HG03521 (cell line): ENCODE results near the gene MGST3.
"Not testable (repeated sequence)": the region's sequence is repeated elsewhere in the genome, so short reads cannot be mapped to it uniquely, and the experiment has no call there.

Experiments
- ATAC-seq: cut with Tn5 transposase; IDR thresholded peaks from one replicate; pipeline ENCODE4 v1.9.1; 2021; ENCODE audit warnings: mild to moderate bottlenecking, moderate library complexity; ENCODE audit not compliant: unreplicated experiment

The MGST3 gene

DNA sequence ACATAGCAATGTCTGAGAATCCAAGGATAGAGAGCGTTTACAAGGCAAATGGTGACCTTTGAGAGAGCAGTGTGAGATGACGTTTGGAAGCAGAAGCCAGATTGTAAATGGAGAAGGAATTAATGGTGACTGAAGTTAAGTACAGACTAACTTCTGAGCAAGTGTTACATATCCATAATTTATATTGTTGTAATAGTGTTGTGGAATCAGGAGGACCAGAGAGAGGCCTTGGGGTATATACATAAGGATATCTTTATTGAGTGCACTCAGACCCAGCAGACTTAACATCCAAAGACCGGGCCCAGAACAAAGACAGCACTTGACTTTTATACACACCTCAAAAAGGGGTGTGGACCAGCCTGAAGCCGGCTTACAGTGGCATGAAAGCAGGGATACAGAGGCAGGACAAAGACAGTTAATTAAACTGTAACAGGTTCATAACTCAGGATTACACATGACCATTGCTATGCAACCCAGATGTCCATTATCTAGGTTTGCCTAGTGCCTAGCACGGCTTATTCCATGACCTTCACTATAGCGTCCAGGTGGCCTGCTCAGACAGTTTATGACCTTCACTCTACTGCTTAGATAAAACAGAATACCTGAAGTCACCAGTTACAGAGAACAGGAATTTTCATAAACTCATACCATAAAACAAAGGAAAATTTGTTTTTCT is 2.7 kb upstream of the MGST3 start:
- no peak for ATAC-seq

DNA sequence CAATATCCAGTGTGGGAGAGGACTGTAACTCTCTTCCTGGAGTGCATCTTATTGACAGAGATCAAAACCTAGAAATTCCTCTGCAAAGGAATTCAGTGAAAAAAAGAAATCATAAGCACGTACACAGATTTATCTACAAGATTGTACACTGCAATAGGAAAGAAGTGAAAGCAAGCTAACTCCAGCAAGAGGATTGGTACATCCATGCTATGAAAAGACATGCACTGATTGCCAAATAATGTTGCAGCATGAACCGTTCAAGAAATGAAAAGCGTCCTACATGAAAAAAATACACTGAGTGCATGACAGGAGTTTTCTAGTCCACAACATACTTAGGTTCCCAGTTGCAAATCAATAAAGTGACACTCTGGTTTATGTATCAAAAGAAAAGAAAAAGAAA is 1.9 kb upstream of the MGST3 start:
- no peak for ATAC-seq

DNA sequence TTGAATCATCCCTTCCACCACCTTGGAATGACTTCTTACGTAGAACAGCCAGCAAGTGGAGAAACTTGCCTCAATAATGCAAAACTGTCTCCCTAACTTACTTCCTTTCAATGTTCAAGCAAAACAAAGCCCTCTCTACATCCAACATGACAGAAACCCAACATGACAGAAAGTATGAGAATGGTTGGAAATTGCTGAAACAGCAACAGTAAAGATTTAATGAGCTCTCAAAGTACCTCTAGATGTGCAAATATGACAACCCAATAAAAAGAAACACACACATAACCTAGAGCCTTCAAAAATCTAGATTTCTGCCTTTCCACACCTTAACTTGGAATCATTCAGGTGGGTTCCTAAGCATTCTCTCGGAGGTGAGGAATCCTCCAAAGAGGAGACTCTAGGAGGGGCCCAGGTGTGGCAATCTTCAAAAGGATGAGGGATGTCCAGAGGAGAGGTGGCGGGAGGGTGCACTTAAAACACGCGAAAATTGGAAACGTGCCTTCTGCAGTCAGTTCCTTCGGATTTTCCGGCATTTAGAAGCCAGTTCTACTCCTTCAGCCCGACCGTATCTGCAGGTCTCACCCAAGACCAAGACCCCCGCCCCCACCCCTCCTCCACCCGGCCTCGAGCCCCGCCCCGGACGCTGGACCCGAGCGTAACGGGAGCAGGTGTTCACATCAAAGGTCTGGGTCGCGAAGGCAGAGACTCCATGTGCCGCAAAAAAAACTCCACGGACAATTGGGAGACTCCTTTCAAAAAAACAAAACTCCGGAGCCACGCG is 996 bp upstream of the MGST3 start:
- no peak for ATAC-seq

DNA sequence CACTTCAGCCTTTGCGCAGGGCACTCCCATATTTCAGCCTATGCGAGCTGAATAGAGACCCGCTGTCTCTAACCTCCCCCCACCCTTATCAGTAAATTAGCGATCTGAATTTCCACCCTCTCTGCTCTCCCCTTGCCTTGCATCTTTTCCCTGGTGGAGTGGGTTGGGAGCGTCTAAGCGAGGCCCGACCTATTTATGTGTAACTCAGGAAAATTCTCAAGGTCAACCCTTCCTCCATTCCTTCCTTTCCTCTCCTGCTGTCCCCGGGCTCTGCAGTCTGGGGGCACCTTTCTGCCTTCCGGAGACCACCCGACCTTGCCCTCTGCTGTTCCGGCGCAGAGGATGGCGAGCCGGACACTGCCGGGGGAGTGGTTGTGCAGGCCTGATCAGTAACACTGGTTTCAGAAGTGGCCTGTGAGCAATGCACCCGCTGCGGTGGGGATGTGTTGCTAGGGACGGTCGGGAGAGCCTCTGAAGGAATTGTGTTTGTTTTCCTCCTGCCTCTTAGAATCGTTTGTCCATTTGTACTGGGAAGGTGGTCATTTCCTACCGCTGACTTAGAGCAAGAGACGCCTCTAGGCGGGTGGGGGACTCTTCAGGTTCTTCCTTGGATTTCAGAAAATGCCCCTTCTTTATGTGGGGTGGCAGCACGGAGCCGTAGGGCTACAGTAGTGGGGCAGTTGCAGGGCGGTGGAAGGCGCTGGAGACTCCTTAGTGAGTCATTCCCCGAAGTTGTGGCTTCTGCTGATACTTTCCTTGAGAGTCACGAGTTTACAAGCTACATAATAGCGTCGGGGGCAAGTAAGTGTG is 513 bp downstream of the MGST3 start:
- peak; percentile 21 for ATAC-seq

DNA sequence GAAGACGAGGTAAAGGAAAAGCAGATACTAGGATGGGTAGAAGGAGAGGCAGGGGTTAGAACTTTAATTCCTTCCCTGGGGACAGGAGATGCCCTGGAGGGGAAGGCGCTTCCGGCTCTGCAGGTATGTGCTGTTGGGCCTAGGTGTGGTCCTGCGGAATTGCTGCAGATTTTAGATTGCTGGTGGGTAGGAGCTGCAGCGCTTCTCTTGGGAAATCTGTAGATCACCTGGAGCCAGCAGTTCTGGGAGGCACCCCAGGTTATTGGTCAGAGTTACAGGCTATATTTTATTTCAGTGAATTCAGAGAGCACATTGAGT is 1.1 kb downstream of the MGST3 start:
- no peak for ATAC-seq

DNA sequence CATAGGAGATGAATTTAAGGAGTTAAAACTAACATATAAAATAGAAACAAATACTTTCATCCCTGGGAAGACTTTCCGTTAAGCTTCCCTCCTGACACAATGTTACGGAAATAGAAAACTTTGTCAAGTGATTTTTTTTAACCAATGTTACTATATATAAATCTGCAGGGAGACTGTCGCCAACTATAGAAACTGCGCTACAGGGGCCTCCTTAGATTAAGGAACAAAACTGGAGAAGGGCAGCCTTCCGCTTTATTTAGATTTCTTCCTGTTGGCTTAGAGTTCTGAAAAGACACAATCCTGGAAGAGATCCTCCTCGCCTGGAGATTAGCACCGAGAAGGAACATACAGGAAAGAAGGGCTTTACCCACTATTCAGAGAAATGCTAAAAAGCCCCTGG is 1.5 kb downstream of the MGST3 start:
- no peak for ATAC-seq

DNA sequence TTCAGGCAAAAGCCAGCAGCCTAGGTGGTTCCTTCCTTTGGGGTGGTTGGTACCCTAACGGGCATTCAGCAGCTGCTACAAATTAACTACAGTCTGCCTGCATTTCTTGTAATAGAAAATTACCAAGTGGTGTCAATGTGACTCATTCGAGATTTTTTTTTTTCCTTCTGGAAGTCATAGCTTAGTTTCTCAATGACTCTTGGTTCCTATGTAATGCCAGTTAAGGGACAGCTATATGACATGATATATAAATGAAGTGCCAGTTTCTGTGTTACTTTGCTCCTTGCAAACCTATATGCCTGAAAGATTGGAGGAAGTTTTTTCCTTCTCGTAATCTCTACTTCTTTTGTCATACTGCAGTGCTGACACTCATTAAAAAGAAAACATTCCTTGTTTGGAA is 2.6 kb downstream of the MGST3 start:
- ATAC-seq = no peak

DNA sequence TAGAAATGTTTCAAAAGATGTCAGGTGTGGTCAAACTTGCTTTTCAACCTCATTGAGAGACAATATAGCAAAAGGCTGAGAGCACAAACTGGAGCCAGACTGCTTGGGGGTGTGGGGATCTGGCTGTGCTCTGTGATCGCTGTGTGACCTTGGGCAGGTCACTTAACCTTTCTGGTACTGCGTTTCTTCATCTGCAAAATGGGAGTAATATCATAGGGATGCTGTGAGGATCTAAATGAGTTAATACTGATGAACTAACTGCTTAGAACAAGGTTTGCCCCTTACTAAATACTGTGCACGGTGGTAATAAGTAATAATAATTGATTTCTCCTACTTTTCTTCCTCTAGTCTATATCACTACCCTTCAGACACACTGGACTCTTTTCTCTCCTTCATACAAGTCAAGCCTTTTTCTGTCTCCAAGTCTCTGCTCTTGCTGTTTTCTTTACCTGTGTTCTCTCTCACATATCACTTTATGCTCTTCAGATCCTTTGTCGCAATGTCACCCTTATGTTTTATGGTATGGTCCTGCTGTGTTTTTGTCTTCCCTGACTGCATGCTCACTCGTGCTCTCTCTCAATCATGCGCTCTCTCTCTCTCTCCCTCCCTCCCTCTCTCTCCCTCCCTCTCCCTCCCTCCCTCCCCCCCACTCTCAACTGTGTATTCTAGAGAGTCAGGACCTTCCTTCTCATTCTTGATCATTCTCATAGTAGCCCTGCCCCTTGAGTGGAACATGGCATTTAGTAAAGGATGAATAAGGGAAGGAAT is 3.3 kb downstream of the MGST3 start:
- ATAC-seq = no peak

DNA sequence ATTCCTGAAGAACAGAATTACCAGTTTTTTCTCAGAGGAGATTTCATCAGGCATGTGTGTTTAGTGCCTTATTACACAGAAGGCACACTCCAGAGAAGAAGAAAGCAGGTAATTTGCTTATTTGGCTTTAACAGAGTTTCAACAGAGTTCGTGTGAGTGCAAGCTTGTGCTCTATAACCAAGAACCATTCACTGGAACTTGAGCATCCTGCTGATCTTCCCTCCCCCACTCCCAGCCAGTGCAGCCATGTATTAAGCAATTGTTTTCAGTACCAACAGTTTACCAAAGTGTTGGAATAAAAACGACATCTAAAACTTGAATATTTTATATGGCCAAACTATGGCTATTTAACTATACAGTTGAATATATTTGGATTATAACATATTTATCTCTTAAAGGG is 4.3 kb downstream of the MGST3 start:
- ATAC-seq = no peak

DNA sequence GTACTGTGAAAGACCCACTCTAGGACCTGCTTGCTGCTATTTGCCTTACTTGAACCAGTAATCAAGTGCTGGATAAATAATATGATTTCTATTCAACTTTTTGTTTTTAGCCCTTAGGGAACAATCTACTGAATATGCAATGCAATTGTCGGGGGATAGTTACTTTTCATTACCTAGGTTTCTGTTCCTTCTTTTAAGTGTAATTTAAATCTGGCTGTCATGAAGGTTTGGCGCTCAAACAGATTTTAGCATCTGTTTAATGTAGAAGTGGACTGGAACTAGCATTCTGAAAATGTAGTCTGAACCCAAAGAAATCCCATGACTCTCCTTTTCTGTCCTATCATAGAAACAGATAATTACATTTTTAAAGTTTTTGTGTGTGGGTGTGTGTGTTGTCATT is 4.8 kb downstream of the MGST3 start:
- ATAC-seq = no peak

DNA sequence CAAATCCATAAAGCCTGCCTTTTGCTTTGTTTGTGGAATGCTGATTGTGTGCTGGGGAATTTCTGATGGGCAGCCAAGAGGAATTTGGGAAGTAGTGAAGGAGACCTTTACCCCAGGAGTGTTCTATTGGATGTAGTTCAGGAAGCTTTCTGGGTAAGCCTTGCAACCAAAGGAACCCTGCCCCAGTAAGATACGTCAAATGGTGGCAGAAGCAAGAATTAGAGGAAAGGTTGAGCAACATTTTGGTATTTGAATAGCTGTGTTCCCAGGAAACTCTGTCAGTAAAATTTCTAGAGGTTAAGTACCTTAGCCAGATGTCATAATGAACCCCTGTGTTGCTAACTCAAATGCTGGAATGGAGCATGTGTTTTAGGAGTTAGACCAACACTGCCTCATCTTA is 6.4 kb downstream of the MGST3 start:
- ATAC-seq = no peak

DNA sequence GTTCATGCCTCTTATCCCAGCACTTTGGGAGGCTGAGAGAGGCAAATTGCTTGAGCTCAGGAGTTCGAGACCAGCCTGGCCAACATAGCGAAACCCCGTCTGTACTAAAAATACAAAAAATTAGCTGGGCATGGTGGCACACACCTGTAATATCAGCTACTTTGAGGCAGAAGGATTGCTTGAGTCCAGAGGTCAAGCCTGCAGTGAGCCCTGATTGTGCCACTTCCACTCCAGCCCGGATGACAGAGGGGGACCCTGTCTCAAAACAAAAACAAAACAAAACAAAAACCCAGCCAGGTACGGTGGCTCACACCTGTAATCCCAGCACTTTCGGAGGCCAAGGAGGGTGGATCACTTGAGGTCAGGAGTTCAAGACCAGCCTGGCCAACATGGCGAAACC is 7.2 kb downstream of the MGST3 start:
- ATAC-seq = not testable (repeated sequence)

DNA sequence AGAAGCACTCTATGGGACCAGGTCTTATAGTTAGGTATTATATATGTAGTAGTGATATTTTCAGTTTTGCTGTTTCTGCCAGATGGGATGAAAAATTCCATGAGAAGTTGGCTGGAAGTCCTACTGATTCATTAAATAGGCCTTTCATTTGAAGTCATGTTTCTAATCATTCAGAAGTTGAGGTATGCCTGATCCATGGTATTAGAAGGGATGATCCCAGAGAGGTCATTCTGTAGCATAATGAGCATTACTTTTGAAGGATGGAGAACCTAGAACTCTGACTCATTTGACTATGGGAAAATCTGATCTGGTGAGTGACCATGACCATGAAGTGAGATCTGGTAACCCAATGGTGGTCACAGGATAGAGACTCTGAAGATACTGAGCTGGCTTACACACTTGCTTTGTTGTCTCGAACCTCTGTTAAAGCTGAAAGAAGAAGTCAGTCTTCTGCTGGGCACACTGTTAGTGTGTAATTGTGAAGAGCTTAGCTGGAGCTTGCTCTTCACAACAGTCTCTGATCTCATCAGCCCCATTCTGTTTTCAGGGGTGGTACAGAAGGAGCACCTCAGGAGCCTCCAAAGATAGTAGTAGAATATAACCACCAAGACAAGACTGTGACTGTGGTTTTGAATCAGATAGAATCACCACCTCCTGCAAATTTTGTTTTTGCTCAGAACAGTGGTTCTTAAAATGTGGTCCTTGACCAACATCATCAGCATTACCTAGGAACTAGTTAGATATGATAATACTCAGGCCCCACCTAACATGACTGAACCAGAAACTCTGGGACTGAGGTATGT is 9.0 kb downstream of the MGST3 start:
- ATAC-seq = no peak

DNA sequence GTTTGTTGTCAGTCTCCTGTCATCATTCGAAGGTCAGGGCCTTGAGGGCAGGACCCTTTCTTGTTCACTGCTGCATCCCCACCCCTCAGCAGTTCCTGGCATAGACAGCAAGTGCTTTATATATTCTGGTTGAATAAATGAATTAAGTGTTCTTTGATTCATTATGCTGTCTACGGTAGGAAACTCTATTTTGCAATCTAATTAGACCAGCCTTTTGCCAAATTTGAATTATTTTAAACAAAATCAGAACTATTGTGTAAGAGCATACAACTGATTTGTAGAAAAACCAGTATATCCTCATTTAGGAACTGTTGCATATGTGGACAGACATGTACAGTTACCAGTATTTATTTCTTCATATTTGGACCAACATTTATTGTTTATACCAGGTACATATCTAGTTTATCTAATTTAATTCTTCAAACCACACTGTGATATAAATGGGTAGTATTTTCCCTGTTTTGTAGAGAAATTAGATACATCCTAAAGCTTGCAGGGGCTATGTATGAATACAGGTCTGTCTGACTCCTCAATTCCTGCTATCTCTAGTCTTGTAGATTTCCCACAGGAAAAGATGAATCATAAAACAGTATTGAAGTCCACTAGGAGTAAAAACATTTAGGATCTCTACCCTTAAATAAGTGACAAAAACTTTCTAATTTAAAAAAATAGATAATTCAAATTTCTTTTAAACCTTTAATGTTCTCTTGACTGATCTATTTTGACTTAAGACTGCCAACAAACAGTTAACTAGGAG is 10.4 kb downstream of the MGST3 start:
- no peak for ATAC-seq

DNA sequence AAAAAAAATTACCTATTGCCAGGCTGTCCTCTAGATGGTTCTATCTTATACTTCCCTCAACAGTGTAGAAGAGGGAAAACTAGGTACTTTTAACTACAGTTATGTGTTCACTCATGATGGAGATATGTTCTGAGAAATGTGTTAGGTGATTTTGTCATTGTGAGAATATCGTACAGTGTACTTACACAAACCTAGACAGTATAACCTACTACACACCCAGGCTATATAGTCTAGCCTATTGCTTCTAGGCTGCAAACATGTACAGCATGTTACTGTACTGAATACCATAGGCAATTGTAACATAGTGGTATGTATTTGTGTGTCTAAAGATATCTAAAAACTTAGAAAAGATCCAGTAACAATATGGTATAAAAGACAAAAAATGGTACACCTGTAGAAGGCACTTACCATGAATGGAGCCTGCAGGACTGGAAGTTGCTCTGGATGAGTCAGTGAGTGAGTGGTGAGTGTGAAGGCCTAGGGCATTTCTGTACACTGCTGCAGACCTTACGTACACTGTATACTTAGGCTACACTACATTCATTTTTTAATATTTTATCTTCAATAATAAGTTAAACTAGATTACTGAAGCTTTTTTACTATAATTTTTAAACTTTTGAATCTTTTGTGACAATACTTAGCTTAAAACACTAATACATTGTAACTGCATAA is 13.2 kb downstream of the MGST3 start:
- no peak for ATAC-seq

DNA sequence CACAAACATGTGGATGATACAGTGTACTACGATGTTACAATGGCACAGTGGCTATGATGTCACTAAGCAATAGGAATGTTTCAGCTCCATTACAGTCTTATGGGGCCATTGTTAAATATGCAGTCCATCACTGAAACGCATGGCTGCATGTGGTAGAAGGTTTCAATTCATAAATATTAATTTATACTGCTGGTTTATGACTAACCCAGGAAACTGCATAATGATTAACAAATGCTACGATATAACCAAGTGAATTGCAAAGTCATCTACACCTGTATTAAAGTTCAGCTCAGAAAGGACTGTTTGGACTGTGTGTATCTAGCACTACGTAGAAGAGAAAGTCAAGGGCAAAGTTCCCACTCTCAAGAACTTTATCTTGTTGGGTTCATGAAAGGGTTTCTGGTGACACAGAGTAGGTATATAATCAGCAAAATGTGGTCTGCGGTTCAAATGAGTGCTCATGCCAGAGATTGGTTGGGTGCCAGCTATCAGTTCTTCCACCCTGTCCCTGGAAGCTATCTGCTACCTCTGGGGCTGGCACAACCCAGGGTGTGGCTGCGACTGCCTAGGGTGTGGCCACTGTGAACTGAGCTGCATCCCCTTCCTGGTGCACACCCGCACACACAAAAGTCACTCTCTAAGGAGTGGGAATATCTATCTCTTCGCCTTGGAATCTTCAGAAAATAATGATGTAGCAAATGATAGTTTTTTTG is 14.8 kb downstream of the MGST3 start:
- no peak for ATAC-seq

DNA sequence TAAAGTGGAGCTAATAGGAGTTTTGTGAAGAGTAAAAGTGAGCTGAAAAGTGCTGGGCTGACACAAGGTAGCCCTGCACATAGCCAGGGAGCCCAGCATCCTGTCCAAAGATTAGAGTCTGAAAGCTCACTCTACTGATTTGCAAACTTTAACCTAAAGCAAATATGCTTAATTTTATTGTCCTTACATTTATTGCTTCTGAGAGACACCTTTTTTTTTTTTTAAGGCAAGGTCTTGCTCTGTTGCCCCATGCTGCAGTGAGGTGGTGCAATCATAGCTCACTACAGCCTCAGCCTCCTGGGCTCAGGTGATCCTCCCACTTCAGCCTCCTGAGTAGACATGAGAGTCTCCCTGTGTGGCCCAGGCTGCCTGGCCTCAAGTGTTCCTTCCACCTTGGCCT is 16.5 kb downstream of the MGST3 start:
- no peak for ATAC-seq

DNA sequence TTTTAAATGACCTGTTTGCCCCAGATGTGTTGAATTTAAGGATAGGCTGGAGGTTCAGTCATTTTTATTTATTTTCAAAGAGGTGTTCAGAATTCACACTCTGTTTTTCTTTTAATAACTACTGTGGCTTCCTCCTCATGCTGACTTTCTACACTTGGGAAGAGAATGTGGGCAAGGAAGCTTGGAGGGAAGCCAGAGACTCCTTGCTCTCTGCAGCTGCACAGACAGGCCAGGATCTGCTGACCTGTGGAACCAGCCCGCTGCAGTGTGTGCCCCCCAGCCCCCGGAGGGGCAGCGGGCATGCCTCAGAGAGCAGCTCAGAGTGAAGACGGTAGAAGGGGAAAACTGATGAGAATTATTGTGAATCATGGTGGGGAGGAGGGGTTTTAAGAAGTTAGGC is 16.9 kb downstream of the MGST3 start:
- ATAC-seq = no peak
